ENCODE data around the gene PTPRM.
"Not testable (repeated sequence)": the region's sequence is repeated elsewhere in the genome, so short reads cannot be mapped to it uniquely, and the experiment has no call there.

PTPRM gene

GRCh38 chr18:8406186-8406867, 839.2 kb downstream of the PTPRM start:
- DNase-seq (ENCODE audit: low read depth in 2 of 2, low spot score in 1 of 2) = no peak

- DNase-seq (ENCODE audit: low read depth in 2 of 2, low spot score in 1 of 2) = no peak
Measured at GRCh38 chr18:8406868-8407250, 839.7 kb downstream of the PTPRM start.

GRCh38 chr18:8409151-8409550, 842.0 kb downstream of the PTPRM start:
- DNase-seq (ENCODE audit: low read depth in 2 of 2, low spot score in 1 of 2) = no peak

- no peak for DNase-seq (ENCODE audit: low read depth in 2 of 2, low spot score in 1 of 2)
Measured at GRCh38 chr18:8411492-8411891, 844.4 kb downstream of the PTPRM start.

- no peak for DNase-seq (ENCODE audit: low read depth in 2 of 2, low spot score in 1 of 2)
Measured at GRCh38 chr18:8412117-8412516, 845.0 kb downstream of the PTPRM start.

GRCh38 chr18:8413189-8413588, 846.1 kb downstream of the PTPRM start:
- DNase-seq (ENCODE audit: low read depth in 2 of 2, low spot score in 1 of 2) = no peak

GRCh38 chr18:8413751-8414150, 846.6 kb downstream of the PTPRM start:
- no peak for DNase-seq (ENCODE audit: low read depth in 2 of 2, low spot score in 1 of 2)

GRCh38 chr18:8416212-8417019, 849.3 kb downstream of the PTPRM start:
- no peak for DNase-seq (ENCODE audit: low read depth in 2 of 2, low spot score in 1 of 2)

- DNase-seq (ENCODE audit: low read depth in 2 of 2, low spot score in 1 of 2) = no peak
Measured at GRCh38 chr18:8422391-8422790, 855.3 kb downstream of the PTPRM start.

GRCh38 chr18:8423051-8423557, 856.0 kb downstream of the PTPRM start:
- no peak for DNase-seq (ENCODE audit: low read depth in 2 of 2, low spot score in 1 of 2)

GRCh38 chr18:8424481-8424880, 857.4 kb downstream of the PTPRM start:
- DNase-seq (ENCODE audit: low read depth in 2 of 2, low spot score in 1 of 2) = no peak

- DNase-seq (ENCODE audit: low read depth in 2 of 2, low spot score in 1 of 2) = no peak
Measured at GRCh38 chr18:8424917-8425725, 858.0 kb downstream of the PTPRM start.

- no peak for DNase-seq (ENCODE audit: low read depth in 2 of 2, low spot score in 1 of 2)
Measured at GRCh38 chr18:8426401-8426800, 859.3 kb downstream of the PTPRM start.

GRCh38 chr18:8427339-8427738, 860.2 kb downstream of the PTPRM start:
- no peak for DNase-seq (ENCODE audit: low read depth in 2 of 2, low spot score in 1 of 2)

- DNase-seq (ENCODE audit: low read depth in 2 of 2, low spot score in 1 of 2) = no peak
Measured at GRCh38 chr18:8428951-8429350, 861.8 kb downstream of the PTPRM start.

- DNase-seq (ENCODE audit: low read depth in 2 of 2, low spot score in 1 of 2) = no peak
Measured at GRCh38 chr18:8431036-8431435, 863.9 kb downstream of the PTPRM start.

- DNase-seq (ENCODE audit: low read depth in 2 of 2, low spot score in 1 of 2) = no peak
Measured at GRCh38 chr18:8433323-8433722, 866.2 kb downstream of the PTPRM start.

- DNase-seq (ENCODE audit: low read depth in 2 of 2, low spot score in 1 of 2) = no peak
Measured at GRCh38 chr18:8433771-8434170, 866.7 kb downstream of the PTPRM start.

GRCh38 chr18:8435376-8435775, 868.3 kb downstream of the PTPRM start:
- DNase-seq (ENCODE audit: low read depth in 2 of 2, low spot score in 1 of 2) = no peak

- no peak for DNase-seq (ENCODE audit: low read depth in 2 of 2, low spot score in 1 of 2)
Measured at GRCh38 chr18:8439055-8439454, 871.9 kb downstream of the PTPRM start.

GRCh38 chr18:8443505-8443904, 876.4 kb downstream of the PTPRM start:
- DNase-seq (ENCODE audit: low read depth in 2 of 2, low spot score in 1 of 2) = no peak

- DNase-seq (ENCODE audit: low read depth in 2 of 2, low spot score in 1 of 2) = not testable (repeated sequence)
Measured at GRCh38 chr18:8446936-8447335, 879.8 kb downstream of the PTPRM start.

Data from stimulated activated CD8-positive, alpha-beta memory T cell treated with anti-CD3 and anti-CD28 coated beads, Interleukin-4, amount 100 ng/mL, for 4 hours (primary cell).